ENCODE results near the gene MSL1.

DNA sequence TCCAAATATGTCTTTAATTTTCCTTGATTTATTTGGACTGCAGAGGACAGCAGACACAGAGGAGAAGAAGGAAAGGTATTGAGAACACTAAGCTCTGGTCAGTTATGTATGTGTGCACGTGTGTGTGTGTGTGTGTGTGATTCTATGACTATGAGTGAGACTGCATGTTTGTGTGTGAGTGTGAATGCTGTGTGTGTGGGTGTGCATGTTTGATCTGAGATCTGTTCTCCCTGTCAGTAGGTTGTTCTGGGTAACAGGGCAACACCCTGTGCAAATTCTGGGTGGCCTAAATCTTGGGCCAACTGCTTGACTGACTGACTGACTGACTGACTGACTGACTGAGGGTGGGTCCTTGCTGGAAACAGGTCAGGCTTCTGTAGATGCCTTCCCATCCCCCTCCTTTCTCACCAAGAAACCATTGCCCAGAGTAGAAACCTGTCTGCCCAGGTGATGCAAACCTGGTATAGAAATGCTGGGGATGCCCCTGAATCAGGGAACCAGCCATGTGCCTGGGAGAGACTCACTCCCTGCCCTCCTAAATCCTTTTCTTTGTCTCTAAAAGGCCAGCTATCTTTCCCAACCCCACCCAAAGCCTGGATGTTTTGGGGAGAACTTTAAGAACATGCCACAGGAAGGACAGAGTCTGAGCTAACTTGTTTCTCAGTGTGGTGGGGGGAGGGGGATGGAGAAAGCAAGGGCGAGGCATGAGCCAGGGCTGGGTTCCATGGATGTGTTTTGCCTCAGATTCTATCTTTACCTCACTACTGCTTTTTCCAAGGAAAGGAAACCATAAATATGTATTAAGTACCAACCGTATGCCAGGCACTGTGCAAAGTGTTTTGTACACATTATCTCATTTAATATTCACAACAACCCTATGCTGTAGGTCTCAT, 16.9 kb upstream of the MSL1 start:
- TF ChIP-seq, protein P1, sequence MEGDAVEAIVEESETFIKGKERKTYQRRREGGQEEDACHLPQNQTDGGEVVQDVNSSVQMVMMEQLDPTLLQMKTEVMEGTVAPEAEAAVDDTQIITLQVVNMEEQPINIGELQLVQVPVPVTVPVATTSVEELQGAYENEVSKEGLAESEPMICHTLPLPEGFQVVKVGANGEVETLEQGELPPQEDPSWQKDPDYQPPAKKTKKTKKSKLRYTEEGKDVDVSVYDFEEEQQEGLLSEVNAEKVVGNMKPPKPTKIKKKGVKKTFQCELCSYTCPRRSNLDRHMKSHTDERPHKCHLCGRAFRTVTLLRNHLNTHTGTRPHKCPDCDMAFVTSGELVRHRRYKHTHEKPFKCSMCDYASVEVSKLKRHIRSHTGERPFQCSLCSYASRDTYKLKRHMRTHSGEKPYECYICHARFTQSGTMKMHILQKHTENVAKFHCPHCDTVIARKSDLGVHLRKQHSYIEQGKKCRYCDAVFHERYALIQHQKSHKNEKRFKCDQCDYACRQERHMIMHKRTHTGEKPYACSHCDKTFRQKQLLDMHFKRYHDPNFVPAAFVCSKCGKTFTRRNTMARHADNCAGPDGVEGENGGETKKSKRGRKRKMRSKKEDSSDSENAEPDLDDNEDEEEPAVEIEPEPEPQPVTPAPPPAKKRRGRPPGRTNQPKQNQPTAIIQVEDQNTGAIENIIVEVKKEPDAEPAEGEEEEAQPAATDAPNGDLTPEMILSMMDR (IDR thresholded peaks at IDR 0.05; ENCODE audit: low read length): no peak
- no peak for TF ChIP-seq EZH2 (IDR thresholded peaks at IDR 0.05; ENCODE audit: borderline replicate concordance, low read length)
